ENCODE results near the gene GALNT16. TPM values are rescaled to one million over a fixed set of nuclear protein-coding genes. Genes with fewer than 3 reads are reported as not detected.

Gene GALNT16
- total RNA-seq, 4 donors from 2014 or later, result 2.1 to 4.6 (median 3.4) TPM

DNA sequence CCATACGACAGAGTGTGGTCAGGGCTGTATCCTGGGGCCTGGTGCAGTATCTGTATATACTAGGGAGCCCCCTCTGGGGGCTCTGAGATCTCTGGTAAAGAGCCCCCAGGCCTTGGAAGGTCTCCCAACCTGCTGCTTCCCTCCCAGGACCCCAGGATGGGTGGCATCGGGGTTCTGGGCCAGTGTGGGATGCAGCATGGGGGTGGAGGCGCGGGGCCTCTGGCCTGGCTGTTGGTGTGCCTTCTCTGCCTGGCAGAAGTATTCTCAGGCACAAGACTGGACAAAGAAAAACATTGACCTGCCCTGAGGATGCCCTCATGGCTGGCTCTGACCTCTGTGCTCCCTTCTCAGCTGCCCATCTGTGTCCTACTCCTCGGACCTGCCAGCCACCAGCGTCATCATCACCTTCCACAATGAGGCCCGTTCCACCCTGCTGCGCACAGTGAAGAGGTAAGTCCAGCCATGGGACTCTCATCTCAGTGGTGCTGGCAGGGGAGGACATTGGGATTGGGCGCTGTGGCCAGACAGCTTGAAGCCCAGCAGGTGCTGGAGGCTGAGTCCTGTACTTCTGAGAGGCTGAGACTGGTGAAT lies 64.5 kb downstream of the GALNT16 start:
- Histone ChIP-seq H3K4me1 (peaks cover 7% of the 10 kb centered on the region), H3K4me3 (no peak overlapping the region), H3K27me3 (no peaks in the 10 kb centered on the region), H3K9me3 (no peaks in the 10 kb centered on the region), H3K36me3 (no peaks in the 10 kb centered on the region), H3K27ac (no peak overlapping the region)
- no peak for TF ChIP-seq EP300 (IDR thresholded peaks at IDR 0.05)
- no peak for TF ChIP-seq POLR2A (IDR thresholded peaks at IDR 0.05)
- TF ChIP-seq POLR2AphosphoS5 (IDR thresholded peaks at IDR 0.05), result no peak
- TF ChIP-seq, protein P1, sequence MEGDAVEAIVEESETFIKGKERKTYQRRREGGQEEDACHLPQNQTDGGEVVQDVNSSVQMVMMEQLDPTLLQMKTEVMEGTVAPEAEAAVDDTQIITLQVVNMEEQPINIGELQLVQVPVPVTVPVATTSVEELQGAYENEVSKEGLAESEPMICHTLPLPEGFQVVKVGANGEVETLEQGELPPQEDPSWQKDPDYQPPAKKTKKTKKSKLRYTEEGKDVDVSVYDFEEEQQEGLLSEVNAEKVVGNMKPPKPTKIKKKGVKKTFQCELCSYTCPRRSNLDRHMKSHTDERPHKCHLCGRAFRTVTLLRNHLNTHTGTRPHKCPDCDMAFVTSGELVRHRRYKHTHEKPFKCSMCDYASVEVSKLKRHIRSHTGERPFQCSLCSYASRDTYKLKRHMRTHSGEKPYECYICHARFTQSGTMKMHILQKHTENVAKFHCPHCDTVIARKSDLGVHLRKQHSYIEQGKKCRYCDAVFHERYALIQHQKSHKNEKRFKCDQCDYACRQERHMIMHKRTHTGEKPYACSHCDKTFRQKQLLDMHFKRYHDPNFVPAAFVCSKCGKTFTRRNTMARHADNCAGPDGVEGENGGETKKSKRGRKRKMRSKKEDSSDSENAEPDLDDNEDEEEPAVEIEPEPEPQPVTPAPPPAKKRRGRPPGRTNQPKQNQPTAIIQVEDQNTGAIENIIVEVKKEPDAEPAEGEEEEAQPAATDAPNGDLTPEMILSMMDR (IDR thresholded peaks at IDR 0.05), result no peak
- peak; percentile 46 to 67 for DNase-seq (ENCODE audit: low spot score in 2 of 2)
- WGBS, result 100% methylated on average over 3 of the region's 9 CpGs

DNA sequence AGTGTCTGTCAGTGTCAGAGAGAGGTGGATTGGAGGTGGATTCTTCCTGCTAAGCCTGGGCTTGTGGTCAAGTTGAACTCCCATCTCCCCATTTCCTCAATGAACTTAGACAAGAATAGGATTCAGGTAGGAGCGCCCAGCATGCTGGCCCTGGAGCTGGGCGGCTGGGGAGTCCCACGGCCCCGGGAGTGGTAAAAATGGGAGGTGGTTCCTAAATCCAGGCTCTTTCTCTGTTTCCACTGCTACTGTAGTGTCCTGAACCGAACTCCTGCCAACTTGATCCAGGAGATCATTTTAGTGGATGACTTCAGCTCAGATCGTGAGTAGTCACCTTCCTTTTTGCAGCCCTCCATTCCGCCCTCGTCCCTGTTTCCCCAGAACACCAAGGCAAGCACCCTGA lies 65.1 kb downstream of the GALNT16 start:
- H3K27me3 ChIP-seq, result no peaks in the 10 kb centered on the region
- DNase-seq (ENCODE audit: low spot score in 2 of 2), result peak; percentile 43 to 44
- H3K4me1 ChIP-seq, result peaks cover 7% of the 10 kb centered on the region
- no peak overlapping the region for H3K4me3 ChIP-seq
- 86% methylated on average over 8 of the region's 8 CpGs for WGBS
- no peaks in the 10 kb centered on the region for H3K9me3 ChIP-seq
- TF ChIP-seq POLR2AphosphoS5 (IDR thresholded peaks at IDR 0.05) (no peak), POLR2A (IDR thresholded peaks at IDR 0.05) (no peak), EP300 (IDR thresholded peaks at IDR 0.05) (no peak)
- TF ChIP-seq, protein P1 (IDR thresholded peaks at IDR 0.05), result no peak
- no peaks in the 10 kb centered on the region for H3K36me3 ChIP-seq
- H3K27ac ChIP-seq, result no peak overlapping the region

DNA sequence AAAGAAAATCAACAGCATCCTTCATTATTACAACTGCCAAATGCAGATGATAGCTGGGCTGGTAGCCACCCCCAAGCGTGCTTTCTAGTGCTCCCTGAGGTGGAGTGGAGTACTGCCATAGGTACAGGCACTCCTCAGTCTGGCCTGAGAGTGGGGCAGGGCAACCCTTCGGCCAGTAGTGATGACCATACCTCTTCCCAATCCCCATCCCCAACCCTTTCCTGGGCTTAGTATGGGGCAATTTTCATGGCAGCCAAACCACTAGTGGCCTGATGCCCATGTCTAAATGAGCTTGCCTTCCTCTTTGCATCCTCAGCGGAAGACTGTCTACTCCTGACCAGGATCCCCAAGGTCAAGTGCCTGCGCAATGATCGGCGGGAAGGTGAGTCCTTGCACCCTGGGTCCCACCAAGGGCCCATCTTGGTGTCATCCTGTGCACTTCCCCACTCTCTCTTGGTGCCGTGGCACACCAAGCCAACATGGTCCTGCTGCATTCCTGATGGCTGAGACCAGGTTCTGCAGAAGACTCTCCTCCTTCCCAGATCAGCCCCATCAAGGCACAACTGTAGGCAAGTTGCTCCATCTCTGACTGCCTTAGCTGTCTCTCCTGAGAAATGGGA lies 65.8 kb downstream of the GALNT16 start:
- Histone ChIP-seq H3K36me3 (no peaks in the 10 kb centered on the region), H3K27ac (no peak overlapping the region), H3K4me3 (no peak overlapping the region), H3K4me1 (peaks cover 7% of the 10 kb centered on the region), H3K9me3 (no peaks in the 10 kb centered on the region), H3K27me3 (no peaks in the 10 kb centered on the region)
- WGBS, result 95% methylated on average over 6 of the region's 7 CpGs
- no peak for TF ChIP-seq POLR2AphosphoS5 (IDR thresholded peaks at IDR 0.05)
- peak; percentile 37 to 59 for DNase-seq (ENCODE audit: low spot score in 2 of 2)

DNA sequence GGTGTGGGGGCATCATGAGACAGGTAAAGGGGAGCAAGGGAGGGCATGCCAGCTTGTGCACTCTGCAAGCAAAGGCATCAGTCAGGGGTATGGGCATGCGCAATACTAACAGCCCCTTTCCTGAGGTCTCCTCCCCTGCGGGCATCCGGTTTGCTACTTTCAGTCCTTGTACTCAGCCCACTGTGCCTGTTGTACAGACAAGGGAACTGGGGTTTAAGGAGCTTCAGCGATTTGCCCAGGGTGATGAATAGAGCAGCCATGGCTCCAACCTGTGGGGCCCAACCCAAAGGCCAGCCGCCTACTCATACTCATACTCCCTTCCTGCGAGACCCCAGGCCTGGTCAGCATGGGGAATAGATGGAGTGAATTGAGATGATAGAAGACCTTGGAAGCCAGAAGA lies 66.7 kb downstream of the GALNT16 start:
- no peaks in the 10 kb centered on the region for H3K27me3 ChIP-seq
- 81% methylated on average over 6 of the region's 6 CpGs for WGBS
- H3K27ac ChIP-seq, result no peak overlapping the region
- H3K4me3 ChIP-seq, result no peak overlapping the region
- H3K36me3 ChIP-seq, result no peaks in the 10 kb centered on the region
- H3K4me1 ChIP-seq, result peaks cover 3% of the 10 kb centered on the region
- peak; percentile 15 to 47 for DNase-seq (ENCODE audit: low spot score in 2 of 2)
- TF ChIP-seq, protein P1 (IDR thresholded peaks at IDR 0.05), result no peak
- H3K9me3 ChIP-seq, result no peaks in the 10 kb centered on the region

DNA sequence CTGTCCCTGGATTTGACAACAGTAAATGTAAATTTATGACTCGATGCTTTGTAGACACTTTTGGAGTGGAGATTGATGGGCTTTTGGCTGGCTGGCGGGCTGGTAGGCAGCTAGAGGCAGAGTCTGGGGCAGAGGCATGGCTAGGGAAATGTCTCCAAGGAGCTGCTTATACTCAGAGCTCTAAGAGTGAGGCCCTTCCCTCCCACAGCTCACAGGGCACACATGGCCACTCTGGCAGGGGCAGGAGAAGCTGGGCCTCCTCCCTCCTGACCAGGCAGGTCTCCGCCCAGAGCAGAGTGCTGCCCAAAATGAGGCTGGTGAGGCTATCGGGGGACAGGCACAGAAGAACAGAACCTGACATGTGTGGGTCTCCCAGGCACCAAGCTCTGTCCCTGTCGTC lies 67.5 kb downstream of the GALNT16 start:
- DNase-seq (ENCODE audit: low spot score in 2 of 2), result peak; percentile 41 to 58
- H3K27ac ChIP-seq, result no peak overlapping the region
- H3K4me1 ChIP-seq, result no peaks in the 10 kb centered on the region
- H3K4me3 ChIP-seq, result no peak overlapping the region
- no peaks in the 10 kb centered on the region for H3K27me3 ChIP-seq
- no peaks in the 10 kb centered on the region for H3K9me3 ChIP-seq
- no peak for TF ChIP-seq EP300 (IDR thresholded peaks at IDR 0.05)
- no peak for TF ChIP-seq POLR2AphosphoS5 (IDR thresholded peaks at IDR 0.05)
- TF ChIP-seq, protein P1 (IDR thresholded peaks at IDR 0.05), result no peak
- no peak for TF ChIP-seq POLR2A (IDR thresholded peaks at IDR 0.05)
- 59% methylated on average over 4 of the region's 5 CpGs for WGBS
- H3K36me3 ChIP-seq, result no peaks in the 10 kb centered on the region

Data from suprapubic skin (tissue), 4 donors.